LNCaP clone FGC (cell line): ENCODE data around the gene ROCK2.

ENCODE experiments used
- DNase-seq: peaks from one replicate; pipeline ENCODE4 v3.0.0-alpha.2; 2011; ENCODE audit warnings: low read depth
- H3K4me3 ChIP-seq: 2 replicates; pipeline ENCODE4 v1.5.1; 2011; ENCODE audit warnings: mild to moderate bottlenecking, low read depth, low read length, control low read depth
- CTCF ChIP-seq: IDR thresholded peaks from 2 replicates; pipeline ENCODE4 v1.5.1; 2012; ENCODE audit warnings: mild to moderate bottlenecking; ENCODE audit not compliant: control insufficient read depth, insufficient read depth; ENCODE audit errors: extremely low read depth

Gene ROCK2

GRCh38 chr2:11160256-11160655 is 184.2 kb downstream of the ROCK2 start:
- no peak for DNase-seq
- TF ChIP-seq CTCF, result no peak
- H3K4me3 ChIP-seq, result no peak overlapping the region

DNA sequence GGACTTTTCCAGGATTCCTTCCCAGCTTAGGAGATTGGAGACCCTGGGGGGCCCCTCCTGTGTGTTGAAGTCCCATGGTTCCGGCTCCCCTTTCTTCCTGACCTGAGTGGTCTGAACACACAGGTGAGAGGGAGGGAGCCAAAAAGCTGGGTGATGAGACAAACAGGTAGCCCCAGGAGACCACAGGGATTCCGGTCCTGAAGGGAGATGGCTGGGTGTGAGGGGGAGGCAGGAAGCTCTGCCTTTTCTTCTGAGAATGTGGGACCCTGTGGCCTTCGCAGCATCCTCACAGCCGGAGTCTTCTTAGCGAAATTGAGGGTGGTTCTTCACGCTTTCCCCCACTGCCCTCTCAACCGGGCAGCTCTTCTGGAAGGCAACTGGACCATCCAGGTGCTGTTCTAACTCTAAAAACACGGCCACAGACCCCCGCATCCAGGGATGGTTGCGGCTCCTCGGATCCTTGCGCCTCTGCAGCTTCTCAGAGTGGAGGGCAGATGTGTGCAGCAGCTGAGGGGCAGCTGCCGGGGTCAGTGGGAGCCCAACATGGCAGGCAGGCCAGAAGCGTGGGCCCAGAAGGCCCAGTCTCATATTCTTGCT is 184.8 kb downstream of the ROCK2 start:
- DNase-seq, result no peak
- TF ChIP-seq CTCF, result no peak
- no peak overlapping the region for H3K4me3 ChIP-seq

DNA sequence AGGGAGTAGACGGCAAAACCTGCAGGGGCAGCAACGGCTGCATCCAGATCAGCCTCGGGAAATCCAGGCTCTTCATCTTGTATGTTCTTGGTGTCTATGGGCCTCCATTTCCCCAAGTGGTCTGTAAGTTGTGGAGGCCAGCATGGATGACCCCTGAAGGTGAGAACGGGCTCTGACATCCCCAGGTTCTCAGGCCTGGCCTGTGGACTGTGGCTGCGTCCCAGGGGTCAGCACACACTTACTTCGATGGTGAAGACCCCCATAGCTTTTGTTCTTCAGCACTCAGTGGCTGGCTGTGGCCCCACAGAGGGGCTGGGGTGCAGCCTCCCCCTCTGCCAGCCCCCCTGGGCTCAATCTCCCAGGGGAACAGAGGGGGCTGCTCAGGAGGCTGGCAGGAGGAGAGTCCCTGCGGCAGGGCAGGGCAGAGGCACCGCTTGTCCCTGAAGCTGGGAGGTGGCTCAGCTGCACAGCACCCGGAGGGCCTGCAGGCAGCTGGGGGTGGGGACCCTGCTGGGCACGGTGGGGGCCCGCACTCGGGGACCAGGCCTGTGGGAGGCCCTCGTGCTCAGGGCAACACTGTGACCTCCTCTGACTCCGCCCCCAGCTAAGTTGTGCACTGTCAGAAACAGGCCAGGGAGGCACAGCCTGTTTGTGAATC is 185.4 kb downstream of the ROCK2 start:
- H3K4me3 ChIP-seq, result no peak overlapping the region
- DNase-seq, result no peak
- no peak for TF ChIP-seq CTCF

- DNase-seq, result no peak
- no peak overlapping the region for H3K4me3 ChIP-seq
- no peak for TF ChIP-seq CTCF
Measured at GRCh38 chr2:11157731-11158130, 186.7 kb downstream of the ROCK2 start.

DNA sequence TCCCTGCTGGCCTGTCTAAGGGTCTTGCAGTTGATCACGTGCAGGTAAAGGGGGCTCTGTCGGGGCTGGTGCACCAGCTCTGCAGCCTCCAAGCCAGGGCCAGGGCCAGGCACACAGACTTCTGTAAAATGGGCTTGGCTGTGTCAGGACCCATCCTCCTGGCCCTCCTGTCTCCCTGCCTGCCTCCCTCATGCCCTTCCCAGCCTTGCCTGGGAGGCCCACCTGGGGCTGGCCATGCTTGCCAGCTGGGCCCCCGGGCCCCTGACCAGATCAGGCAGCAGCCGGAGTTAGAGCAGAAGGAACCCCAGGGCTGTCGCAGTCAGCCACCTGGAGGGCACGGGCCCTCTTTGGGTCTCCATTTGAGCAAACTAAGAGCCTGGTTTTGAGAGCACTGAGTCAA is 187.1 kb downstream of the ROCK2 start:
- no peak for DNase-seq
- H3K4me3 ChIP-seq, result no peak overlapping the region
- no peak for TF ChIP-seq CTCF

- no peak for DNase-seq
- H3K4me3 ChIP-seq, result peak overlapping the region; percentile 64
- no peak for TF ChIP-seq CTCF
Measured at GRCh38 chr2:11156396-11157075, 187.9 kb downstream of the ROCK2 start.
